ENCODE results near the gene GDF15.

The GDF15 gene

DNA sequence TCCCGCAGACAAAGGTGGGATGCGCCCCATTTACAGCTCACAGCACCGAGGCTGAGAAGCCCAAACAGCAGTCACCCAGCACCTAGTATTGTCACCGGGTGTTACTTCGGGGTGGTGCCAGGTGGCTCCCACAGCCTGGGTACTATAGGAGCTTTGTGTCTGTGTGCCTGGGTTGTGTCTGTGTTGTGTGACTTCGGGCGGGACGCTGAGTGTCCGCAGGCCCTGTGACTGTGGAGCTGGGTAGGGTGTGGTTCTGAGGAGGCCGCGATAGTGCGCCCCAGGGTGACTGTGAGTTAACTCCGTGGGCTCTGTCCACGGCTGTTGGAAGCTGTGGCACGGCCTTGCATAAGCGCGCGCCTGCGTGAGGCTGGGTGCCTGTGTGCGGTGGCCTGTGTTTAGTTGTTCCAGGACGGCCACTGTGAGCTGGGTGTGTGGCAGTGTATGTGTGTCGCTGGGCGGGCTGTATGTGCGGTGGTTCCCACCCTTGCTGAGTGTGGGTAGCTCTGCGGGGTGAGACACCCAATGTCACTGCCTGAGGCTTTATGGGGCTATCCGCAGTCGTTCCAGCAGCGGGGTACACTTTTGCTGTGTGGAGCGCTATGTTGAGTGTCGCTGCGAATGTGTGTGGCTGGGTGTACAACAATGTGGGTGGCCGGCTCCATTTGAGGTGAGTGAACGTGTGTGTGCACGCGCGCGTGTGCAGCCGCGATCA is 32.7 kb downstream of the GDF15 start:
- H3K9me3 Mint-ChIP-seq, result no peaks in the 10 kb centered on the region
- H3K4me1 Mint-ChIP-seq, result peaks cover 80% of the 10 kb centered on the region
- H3K27me3 Mint-ChIP-seq, result peaks cover 52% of the 10 kb centered on the region
- H3K27ac Mint-ChIP-seq, result peak overlapping the region; percentile 34
- no peaks in the 10 kb centered on the region for H3K36me3 Mint-ChIP-seq
- peak overlapping the region; percentile 81 for H3K4me3 Mint-ChIP-seq
- peak; percentile 1 for ATAC-seq

DNA sequence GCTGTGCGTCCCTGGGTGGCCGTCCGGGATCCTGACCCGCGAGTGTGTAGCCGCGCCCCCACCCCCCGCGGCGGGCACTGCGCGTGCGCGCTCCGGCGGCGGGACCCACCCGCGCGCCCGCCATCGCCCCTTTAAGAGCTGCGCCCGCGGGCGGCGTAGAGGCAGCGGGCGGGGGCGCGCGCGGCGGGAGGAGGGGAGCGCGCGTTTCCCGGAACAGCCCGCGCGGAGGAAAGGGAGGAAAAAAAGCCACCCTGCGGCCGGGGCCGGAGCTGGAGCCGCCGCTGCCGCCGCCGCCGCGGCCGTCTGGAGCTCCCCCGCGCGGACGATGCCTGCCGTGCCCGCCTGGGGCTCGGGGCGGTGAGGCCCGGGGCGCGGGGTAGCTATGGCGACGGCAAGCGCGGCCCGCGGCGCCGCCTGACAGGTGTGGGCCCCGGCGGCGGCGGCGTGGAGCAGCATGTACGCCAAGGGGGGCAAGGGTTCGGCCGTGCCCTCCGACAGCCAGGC is 33.3 kb downstream of the GDF15 start, which contains the start of gene SSBP4:
Gene SSBP4, plus strand, starts transcription at position 204 of the 504 bp plus-strand sequence. Its CDS starts 251 bp downstream, at position 455.
- Mint-ChIP-seq H3K27me3 (peaks cover 46% of the 10 kb centered on the region), H3K27ac (peak within 1 kb of the TSS; percentile 34), H3K9me3 (no peaks in the 10 kb centered on the region), H3K4me1 (peaks cover 81% of the 10 kb centered on the region), H3K36me3 (no peaks in the 10 kb centered on the region), H3K4me3 (peak within 1 kb of the TSS; percentile 81)
- ATAC-seq, result peak; percentile 74

DNA sequence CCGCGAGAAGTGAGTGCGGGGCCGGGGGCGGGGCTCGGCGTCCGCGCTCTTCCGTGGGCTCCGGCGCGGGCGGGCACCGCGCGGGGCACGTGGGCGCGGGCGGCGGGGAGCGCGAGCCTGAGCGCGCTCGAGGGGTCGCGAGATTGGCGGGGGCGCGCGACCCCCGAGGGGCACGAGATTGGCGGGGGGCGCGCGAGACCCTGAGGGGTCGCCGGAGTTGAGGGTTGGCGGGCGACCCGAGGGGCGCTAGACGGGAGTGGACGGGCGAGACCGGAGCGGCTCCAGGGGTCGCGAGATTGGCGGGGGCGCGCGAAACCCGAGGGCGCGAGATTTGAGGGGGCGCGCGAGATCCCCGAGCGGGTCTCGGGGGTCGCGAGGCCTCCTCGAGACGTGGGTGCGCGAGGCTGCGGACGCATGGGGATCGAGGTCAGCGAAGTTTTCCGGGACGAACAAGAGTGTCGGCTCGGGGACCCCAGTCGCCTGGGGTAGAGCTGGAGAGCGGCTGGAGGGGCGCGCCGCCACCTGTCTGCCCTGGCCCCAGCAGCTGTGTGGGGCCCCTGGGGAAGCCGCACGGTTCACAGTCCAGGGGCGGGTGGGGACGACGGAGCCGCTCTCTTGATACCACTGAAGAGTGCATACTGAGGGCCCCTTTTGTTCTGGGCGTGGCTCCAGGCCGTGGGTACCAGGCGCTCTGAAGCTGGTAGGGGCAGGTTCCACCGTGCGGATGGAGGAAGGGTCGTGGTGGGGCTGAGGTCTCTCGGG is 33.9 kb downstream of the GDF15 start:
- ATAC-seq, result peak; percentile 37
- Mint-ChIP-seq H3K4me3 (peak overlapping the region; percentile 41), H3K36me3 (no peaks in the 10 kb centered on the region), H3K27ac (no peak overlapping the region), H3K27me3 (peaks cover 41% of the 10 kb centered on the region), H3K9me3 (no peaks in the 10 kb centered on the region), H3K4me1 (peaks cover 78% of the 10 kb centered on the region)

DNA sequence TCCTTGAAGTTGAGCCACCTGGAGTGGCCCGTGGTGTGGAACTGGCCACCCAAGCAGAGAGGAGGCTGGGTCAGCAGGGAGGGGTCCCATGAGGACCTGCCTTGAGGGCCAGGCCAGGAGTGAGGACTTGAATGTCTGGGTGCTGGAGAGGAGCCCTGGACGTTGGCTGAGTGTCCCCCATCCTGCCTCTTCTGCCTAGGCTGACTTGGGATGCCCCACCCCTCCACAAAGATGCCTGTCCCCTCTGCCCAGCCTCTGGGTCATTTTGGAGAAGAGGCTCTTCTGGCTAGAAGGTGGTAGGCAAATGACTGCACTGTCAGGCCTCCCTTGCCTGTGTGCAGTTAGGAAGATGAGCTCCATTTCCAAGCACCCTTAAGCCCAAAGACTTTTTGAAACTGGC is 35.0 kb downstream of the GDF15 start:
- H3K27me3 Mint-ChIP-seq, result peaks cover 30% of the 10 kb centered on the region
- peak overlapping the region; percentile 15 for H3K4me3 Mint-ChIP-seq
- no peak for ATAC-seq
- no peak overlapping the region for H3K27ac Mint-ChIP-seq
- H3K36me3 Mint-ChIP-seq, result no peaks in the 10 kb centered on the region
- H3K9me3 Mint-ChIP-seq, result no peaks in the 10 kb centered on the region
- peaks cover 77% of the 10 kb centered on the region for H3K4me1 Mint-ChIP-seq

DNA sequence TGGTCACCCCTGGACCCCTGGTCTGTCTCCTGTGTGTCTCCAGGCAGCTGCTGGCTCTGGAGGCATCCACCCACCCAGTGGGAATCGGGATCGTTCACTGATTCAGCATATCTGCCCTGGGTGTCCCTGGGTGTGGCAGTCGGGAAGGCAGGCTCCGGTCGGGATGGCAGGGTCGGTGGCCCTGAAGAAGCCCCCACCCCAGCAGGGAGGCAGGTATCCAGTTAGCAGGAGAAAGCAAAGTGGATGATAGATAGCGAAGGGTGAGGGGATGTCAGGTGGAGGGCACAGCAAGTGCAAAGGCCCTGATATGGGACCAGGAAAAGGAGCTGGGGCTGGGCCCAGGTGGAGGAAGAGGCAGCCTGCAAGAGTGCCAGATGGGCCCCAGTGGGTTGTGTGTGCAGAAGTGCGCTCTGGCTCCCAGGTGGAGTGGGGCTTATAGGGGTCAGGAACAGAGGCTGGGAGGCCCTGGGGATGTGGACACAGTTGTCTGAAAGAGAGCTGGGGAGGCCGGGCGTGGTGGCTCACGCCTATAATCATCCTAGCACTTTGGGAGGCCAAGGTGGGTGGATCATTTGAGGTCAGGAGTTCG is 35.5 kb downstream of the GDF15 start:
- H3K36me3 Mint-ChIP-seq, result no peaks in the 10 kb centered on the region
- H3K9me3 Mint-ChIP-seq, result no peaks in the 10 kb centered on the region
- no peak overlapping the region for H3K27ac Mint-ChIP-seq
- no peak overlapping the region for H3K4me3 Mint-ChIP-seq
- H3K27me3 Mint-ChIP-seq, result peaks cover 25% of the 10 kb centered on the region
- no peak for ATAC-seq
- H3K4me1 Mint-ChIP-seq, result peaks cover 75% of the 10 kb centered on the region

DNA sequence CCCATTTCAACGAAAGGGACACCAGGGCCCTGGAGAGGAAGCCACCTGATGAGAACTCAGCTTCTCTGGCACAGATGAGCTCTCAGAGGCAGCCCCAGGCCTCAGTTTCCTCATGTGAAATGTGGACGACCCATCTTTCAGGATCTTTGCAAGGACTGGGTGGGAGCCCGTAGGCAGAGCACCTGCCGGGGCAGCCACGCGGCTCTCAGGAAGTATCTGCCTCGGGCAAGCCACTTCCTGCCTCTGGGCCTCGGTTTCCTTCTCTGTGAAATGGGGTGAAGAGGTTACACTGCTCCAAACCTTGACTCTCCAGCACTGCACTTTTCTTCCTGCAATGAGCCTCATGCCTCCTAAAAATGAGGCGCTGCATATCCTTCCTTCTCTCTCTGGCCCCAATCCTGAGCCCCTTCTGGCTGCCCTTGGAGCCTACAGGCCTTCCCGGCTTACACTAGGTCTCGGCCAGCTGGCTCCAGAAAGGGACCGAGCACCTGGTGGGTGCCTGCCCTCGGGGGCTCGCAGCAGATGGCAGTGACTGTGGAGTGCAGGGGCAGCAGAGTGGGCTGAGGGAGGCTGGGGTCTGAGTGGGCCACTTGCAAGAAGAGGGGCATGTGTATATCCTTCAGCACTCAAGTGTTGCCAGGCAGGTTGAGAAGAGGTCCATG is 36.7 kb downstream of the GDF15 start:
- Mint-ChIP-seq H3K27ac (no peak overlapping the region), H3K4me3 (no peak overlapping the region), H3K36me3 (no peaks in the 10 kb centered on the region), H3K9me3 (no peaks in the 10 kb centered on the region), H3K27me3 (peaks cover 13% of the 10 kb centered on the region), H3K4me1 (peaks cover 64% of the 10 kb centered on the region)
- no peak for ATAC-seq

DNA sequence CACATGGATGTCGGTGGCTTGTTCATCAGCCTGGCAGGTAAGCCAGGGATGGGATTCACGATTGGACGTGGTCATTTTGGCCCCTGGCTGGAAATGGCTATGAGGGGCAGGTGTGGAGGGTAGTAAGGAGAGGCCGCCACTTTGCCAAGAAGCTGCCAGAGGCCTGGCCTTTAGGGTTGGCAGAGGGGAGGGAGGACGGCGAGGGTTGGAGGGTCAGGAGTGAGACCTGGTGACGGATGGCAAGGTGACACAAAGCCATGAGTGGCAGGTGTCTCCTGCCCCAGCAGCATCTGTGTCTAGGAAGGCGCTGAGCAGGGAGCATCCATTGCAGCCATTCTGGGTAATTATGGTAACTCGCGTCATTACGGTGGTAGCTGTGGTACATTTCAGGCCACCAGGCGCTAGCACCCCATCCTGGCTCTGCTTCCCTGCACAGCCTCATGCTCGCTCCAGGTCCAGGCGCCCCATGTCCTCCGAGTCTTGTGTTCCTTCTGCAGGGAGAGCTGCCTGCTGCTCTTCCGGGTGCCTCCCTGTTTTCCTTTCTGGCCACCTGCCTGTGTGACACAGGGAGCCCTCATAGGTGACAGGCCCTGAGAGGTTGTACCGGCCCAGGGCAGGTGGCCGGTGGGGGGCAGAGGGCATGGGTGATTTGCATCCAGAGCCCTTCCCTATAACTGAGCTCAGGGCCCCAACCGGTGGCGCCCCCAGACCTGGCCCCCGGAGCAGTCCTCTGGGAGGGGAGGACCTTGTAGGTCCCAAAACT is 37.5 kb downstream of the GDF15 start:
- ATAC-seq, result no peak
- Mint-ChIP-seq H3K36me3 (no peaks in the 10 kb centered on the region), H3K4me1 (peaks cover 56% of the 10 kb centered on the region), H3K4me3 (no peak overlapping the region), H3K9me3 (no peaks in the 10 kb centered on the region), H3K27me3 (peaks cover 5% of the 10 kb centered on the region), H3K27ac (no peak overlapping the region)

DNA sequence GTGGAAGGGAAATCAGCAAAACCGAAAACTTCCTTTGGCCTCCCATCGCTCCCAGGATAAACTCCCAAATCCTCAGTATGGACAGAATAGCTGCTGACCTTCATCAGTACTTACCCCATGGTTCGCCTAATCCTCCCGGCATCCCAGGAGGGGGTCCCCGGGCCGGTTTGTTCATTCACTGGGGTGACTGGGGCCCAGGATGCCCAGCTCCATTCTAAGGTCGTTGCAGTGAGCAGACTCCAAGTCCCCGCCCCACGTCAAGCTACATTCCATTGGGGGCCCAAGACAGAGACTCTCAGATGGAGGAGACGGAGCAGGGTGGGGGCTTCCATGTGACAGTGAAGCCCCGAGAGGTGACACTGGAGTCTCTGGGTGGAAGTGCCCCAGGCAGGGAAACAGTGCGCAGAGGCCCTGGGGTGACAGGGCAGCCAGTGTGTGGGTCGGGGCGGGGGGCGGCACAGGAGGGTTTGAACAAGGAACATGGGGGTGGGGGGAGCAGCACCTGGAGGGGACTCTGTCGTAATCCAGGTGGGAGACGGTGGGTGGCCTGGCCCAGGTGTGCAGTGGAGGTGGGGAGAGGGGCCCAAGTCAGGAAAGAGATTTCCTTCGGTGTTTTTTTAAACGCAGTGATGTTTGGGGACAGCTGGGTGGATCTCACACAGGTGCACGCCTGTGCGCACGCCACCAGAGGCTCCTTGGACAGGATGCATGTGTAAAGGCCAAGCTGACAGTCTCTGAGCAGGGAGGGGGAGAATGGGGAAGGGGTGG is 38.3 kb downstream of the GDF15 start:
- no peaks in the 10 kb centered on the region for H3K36me3 Mint-ChIP-seq
- H3K9me3 Mint-ChIP-seq, result no peaks in the 10 kb centered on the region
- H3K4me3 Mint-ChIP-seq, result no peak overlapping the region
- peaks cover 52% of the 10 kb centered on the region for H3K4me1 Mint-ChIP-seq
- no peaks in the 10 kb centered on the region for H3K27me3 Mint-ChIP-seq
- no peak overlapping the region for H3K27ac Mint-ChIP-seq
- no peak for ATAC-seq

DNA sequence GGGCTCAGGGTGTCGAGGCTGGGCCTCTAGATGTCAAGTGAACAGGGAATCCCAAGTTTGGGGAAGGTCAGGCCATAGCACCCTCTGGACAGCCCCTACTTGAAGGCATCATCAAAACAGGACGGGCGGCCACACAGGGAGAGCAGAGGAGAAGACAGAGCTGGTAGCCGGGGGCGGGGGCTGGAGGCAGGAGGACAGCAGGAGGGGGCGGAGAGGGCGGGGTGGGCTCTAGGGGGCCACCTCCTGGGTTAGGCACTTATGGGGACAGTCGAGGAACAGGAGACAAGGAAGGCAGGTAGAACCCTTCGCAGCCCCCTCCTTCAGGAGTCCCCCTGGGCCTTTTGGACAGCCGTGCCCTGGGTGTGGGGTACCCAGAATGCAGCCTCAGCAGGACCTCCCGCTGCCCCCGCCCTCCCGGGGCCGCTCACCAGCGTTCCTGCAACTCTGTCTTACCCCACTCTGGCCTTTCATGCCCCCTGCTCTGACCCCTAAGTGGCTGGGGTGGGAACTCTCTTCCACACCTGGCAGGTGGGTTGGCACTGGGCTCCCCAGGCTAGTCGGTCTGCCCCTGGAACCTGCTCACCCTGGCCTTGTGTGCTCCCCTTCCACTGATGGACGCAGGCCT is 39.0 kb downstream of the GDF15 start:
- H3K4me3 Mint-ChIP-seq, result no peak overlapping the region
- no peaks in the 10 kb centered on the region for H3K9me3 Mint-ChIP-seq
- no peak for ATAC-seq
- no peaks in the 10 kb centered on the region for H3K36me3 Mint-ChIP-seq
- peaks cover 56% of the 10 kb centered on the region for H3K4me1 Mint-ChIP-seq
- no peaks in the 10 kb centered on the region for H3K27me3 Mint-ChIP-seq
- peak overlapping the region; percentile 2 for H3K27ac Mint-ChIP-seq

DNA sequence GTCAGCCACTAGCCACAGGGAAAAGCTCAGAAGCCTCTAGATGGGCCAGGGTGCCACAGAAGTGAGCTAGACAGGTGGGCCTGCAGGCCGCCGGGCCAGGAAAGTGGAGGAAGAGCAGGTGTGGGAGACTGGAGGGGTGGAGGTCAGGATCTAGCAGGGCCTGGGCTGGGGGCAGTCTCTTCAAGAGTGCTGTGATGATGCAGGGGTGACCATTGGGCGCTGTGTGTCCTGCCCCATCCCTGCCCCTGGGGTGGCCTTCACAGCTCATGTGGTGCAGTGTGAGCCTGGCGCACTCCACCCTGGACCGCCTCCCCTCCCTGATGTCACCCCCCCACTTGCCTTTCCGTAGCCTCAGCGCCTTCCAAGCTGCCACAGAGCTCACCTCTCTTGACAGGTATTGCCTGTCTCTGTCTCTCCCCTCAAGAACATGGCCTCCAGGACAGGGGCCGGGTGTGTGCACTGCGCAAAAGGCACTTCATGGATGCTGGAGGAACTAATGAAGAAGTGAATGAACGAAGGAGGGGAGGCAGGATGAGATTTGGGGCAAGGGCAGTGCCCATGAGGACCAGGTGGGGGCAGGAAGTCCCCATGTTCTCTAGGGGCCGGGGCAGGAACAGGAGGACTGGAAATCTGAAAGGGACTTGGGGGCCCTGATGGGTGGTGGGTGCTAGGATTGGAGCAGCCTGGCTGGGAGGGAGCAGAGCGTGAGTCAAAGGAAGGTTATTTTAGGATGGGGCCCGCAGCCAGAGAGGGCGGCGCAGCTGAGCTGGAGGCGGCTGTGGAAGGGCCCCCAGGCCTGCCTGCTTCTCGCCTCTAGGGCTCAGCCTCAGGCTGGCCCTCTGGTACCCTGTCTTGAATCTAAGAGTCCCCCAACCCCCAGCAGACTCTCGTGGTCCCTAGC is 39.8 kb downstream of the GDF15 start:
- ATAC-seq, result no peak
- no peaks in the 10 kb centered on the region for H3K9me3 Mint-ChIP-seq
- H3K4me3 Mint-ChIP-seq, result no peak overlapping the region
- H3K4me1 Mint-ChIP-seq, result peaks cover 57% of the 10 kb centered on the region
- peak overlapping the region; percentile 2 for H3K27ac Mint-ChIP-seq
- H3K36me3 Mint-ChIP-seq, result no peaks in the 10 kb centered on the region
- no peaks in the 10 kb centered on the region for H3K27me3 Mint-ChIP-seq

DNA sequence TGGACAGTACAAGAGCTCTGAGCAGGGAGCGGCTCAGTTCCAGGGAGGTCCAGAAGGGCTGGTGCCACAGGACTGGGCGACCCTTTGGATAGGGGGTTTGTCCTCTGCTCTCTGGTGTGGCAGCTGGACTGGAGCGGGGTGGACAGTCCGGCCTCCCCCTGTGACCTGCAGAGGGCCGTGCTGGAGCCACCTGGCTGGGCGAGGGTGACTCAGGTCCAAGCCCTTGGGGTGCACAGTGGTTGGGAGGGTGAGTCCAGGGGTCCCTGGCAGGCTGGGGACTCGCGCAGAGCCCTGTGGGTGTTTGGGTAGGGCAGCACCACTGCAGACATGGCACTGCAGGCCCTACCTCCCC is 40.4 kb downstream of the GDF15 start:
- no peak for ATAC-seq
- Mint-ChIP-seq H3K27me3 (no peaks in the 10 kb centered on the region), H3K36me3 (no peaks in the 10 kb centered on the region), H3K27ac (no peak overlapping the region), H3K4me3 (no peak overlapping the region), H3K9me3 (no peaks in the 10 kb centered on the region), H3K4me1 (peaks cover 51% of the 10 kb centered on the region)

DNA sequence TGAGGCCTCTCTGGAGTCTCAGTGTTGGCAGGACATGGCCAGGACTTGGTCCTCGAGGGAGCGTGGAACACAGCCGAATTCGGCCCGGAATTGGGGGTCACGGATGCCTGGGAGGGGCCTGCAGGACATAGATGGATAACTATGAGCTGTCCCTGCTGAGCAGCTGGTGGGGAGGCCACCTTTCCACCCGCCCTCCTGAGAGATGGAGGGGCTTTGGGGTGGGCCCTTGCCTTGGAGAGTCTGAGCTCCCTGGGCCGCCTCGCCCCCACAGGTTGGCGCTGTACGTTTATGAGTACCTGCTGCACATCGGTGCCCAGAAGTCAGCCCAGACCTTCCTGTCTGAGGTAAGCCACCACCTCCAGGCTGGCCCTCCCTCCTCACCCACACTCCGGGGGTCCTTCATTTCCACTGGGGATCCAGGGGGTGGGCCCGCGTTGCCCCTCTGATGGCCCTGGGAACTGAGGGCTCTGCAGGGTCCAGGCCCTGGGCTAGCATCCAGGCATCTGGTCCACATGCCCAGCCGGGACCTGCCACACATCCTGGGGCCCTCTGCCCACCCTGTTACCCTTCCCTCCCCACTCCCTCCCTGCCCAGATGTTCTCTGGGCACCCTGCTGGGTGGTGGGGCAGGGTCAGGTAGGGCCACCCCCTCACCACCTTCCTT is 41.3 kb downstream of the GDF15 start:
- no peaks in the 10 kb centered on the region for H3K27me3 Mint-ChIP-seq
- peaks cover 47% of the 10 kb centered on the region for H3K4me1 Mint-ChIP-seq
- H3K36me3 Mint-ChIP-seq, result no peaks in the 10 kb centered on the region
- H3K9me3 Mint-ChIP-seq, result no peaks in the 10 kb centered on the region
- no peak overlapping the region for H3K4me3 Mint-ChIP-seq
- H3K27ac Mint-ChIP-seq, result no peak overlapping the region
- no peak for ATAC-seq

DNA sequence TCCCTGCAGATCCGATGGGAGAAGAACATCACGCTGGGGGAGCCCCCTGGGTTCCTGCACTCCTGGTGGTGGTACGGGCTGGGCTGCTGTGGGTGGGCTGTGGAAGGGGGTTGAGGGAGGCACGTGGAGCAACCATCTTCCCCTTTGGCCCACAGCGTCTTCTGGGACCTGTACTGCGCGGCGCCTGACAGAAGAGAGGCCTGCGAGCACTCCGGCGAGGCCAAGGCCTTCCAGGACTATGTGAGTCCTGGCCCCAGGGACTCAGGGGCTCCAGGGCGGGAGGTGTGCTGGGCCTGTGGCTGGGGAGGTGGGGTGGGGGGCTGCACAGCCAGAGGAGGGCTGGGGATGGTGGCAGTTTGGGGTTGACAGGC is 41.8 kb downstream of the GDF15 start:
- Mint-ChIP-seq H3K27ac (no peak overlapping the region), H3K4me3 (no peak overlapping the region), H3K27me3 (no peaks in the 10 kb centered on the region), H3K9me3 (no peaks in the 10 kb centered on the region), H3K36me3 (no peaks in the 10 kb centered on the region), H3K4me1 (peaks cover 45% of the 10 kb centered on the region)
- ATAC-seq, result no peak
